Liver (tissue), 9 donors: ENCODE measurements around the gene SLC26A1. TPM values are rescaled to one million over a fixed set of nuclear protein-coding genes. Genes with fewer than 3 reads are reported as not detected.

Experiments used
- DNase-seq: peaks from one replicate; pipeline ENCODE4 v3.0.0-alpha.2; 2017; ENCODE audit warnings: low spot score
- H3K27ac ChIP-seq, 2 donors: one replicate each; pipeline ENCODE4 v1.7.0; 2013; ENCODE audit warnings: inconsistent platforms in 2 of 2, low read length in 2 of 2, control low read depth in 1 of 2, low read depth in 1 of 2, mild to moderate bottlenecking in 1 of 2
- H3K27me3 ChIP-seq, 4 donors: one replicate each; pipeline versions ENCODE4 v1.6.1 to v1.7.0; 2013; ENCODE audit warnings: low read length in 3 of 4, inconsistent platforms in 1 of 4, mild to moderate bottlenecking in 1 of 4, moderate library complexity in 1 of 4; ENCODE audit not compliant: control insufficient read depth in 4 of 4, insufficient read depth in 4 of 4
- H3K36me3 ChIP-seq, 4 donors: one replicate each; pipeline versions ENCODE4 v1.6.1 to v1.7.0; 2013; ENCODE audit warnings: low read length in 3 of 4, mild to moderate bottlenecking in 3 of 4, low read depth in 1 of 4, moderate library complexity in 1 of 4; ENCODE audit not compliant: control insufficient read depth in 4 of 4, insufficient read depth in 3 of 4
- H3K4me1 ChIP-seq, 4 donors: one replicate each; pipeline versions ENCODE4 v1.6.1 to v1.7.0; 2013; ENCODE audit warnings: low read length in 3 of 4, mild to moderate bottlenecking in 3 of 4, moderate library complexity in 1 of 4; ENCODE audit not compliant: control insufficient read depth in 4 of 4, insufficient read depth in 4 of 4
- H3K4me3 ChIP-seq, 3 donors: one replicate each; pipeline versions ENCODE4 v1.6.1 to v1.7.0; 2013; ENCODE audit warnings: low read length in 3 of 3, control low read depth in 1 of 3, low read depth in 1 of 3, mild to moderate bottlenecking in 1 of 3
- H3K9ac ChIP-seq, 2 donors: one replicate each; pipeline ENCODE4 v1.7.0; 2013; ENCODE audit warnings: low read length in 2 of 2, mild to moderate bottlenecking in 2 of 2, moderate library complexity in 2 of 2, control low read depth in 1 of 2, low read depth in 1 of 2
- H3K9me3 ChIP-seq, 4 donors: one replicate each; pipeline versions ENCODE4 v1.6.1 to v1.7.0; 2013; ENCODE audit warnings: low read length in 3 of 4; ENCODE audit not compliant: control insufficient read depth in 4 of 4
- EGR1 ChIP-seq, 2 donors: IDR thresholded peaks; 2 replicates each; pipeline ENCODE4 v1.6.1; 2016 to 2018; ENCODE audit warnings: antibody characterized with exemption in 2 of 2, low read depth in 2 of 2
- FOXA1 ChIP-seq: IDR thresholded peaks from 2 replicates; pipeline ENCODE4 v1.6.1; 2016; ENCODE audit warnings: antibody characterized with exemption
- GABPA ChIP-seq, 2 donors: IDR thresholded peaks in 1 of 2; conservative IDR thresholded peaks in 1 of 2; 2 replicates each; pipeline ENCODE4 v1.6.1; 2016; ENCODE audit warnings: antibody characterized with exemption in 2 of 2, mild to moderate bottlenecking in 1 of 2, moderate library complexity in 1 of 2
- HNF4A ChIP-seq, 2 donors: conservative IDR thresholded peaks; 2 replicates each; pipeline ENCODE4 v1.6.1; 2016; ENCODE audit warnings: antibody characterized with exemption in 2 of 2, mild to moderate bottlenecking in 2 of 2
- HNF4G ChIP-seq: IDR thresholded peaks from 2 replicates; pipeline ENCODE4 v1.6.1; 2016; ENCODE audit warnings: antibody characterized with exemption
- JUND ChIP-seq, 2 donors: IDR thresholded peaks; 2 replicates each; pipeline ENCODE4 v1.6.1; 2016; ENCODE audit warnings: antibody characterized with exemption in 2 of 2
- NR2F2 ChIP-seq: IDR thresholded peaks from 2 replicates; pipeline ENCODE4 v1.6.1; 2016; ENCODE audit warnings: antibody characterized with exemption
- RAD21 ChIP-seq, 2 donors: IDR thresholded peaks; 2 replicates each; pipeline ENCODE4 v1.6.1; 2016; ENCODE audit warnings: antibody characterized with exemption in 2 of 2, mild to moderate bottlenecking in 2 of 2
- SP1 ChIP-seq: IDR thresholded peaks from 2 replicates; pipeline ENCODE4 v1.6.1; 2018; ENCODE audit warnings: antibody characterized with exemption, mild to moderate bottlenecking
- TAF1 ChIP-seq: conservative IDR thresholded peaks from 2 replicates; pipeline ENCODE4 v1.6.1; 2016; ENCODE audit warnings: antibody characterized with exemption, mild to moderate bottlenecking
- YY1 ChIP-seq: IDR thresholded peaks from 2 replicates; pipeline ENCODE4 v1.6.1; 2016; ENCODE audit warnings: antibody characterized with exemption, mild to moderate bottlenecking
- WGBS: extraction: QIAGEN DNeasy Blood & Tissue Kit; methylation state at CpG from one replicate; pipeline ENCODE4 v1.1.7; 2013; 5-methylcytosine and 5-hydroxymethylcytosine counted together
- polyA plus RNA-seq, 2 donors: library from polyadenylated mRNA; stranded (reverse) in 1 of 2; unstranded in 1 of 2; fragments of 200-250 nt in 1 of 2; fragments of >200 nt in 1 of 2; fragmentation: Nextera tagmentation in 1 of 2; extraction: Ambion mirVana in 1 of 2; gene quantifications; one replicate each; pipeline versions ENCODE4 v1.2.1 to v1.2.3, GENCODE V29; 2013 to 2015
- total RNA-seq, 2 donors: library from RNA; depleted of rRNA; stranded (reverse); fragments of >200 nt; gene quantifications; one replicate each; pipeline ENCODE4 v1.2.3, GENCODE V29; 2014
- TF ChIP-seq, protein P1 (sequence below): IDR thresholded peaks from 2 replicates; pipeline ENCODE4 v1.6.1; 2016; ENCODE audit warnings: antibody characterized with exemption, mild to moderate bottlenecking
- TF ChIP-seq, protein P2 (sequence below): IDR thresholded peaks from 2 replicates; pipeline ENCODE4 v1.6.1; 2016; ENCODE audit warnings: antibody characterized with exemption
- TF ChIP-seq, protein P3 (sequence below): IDR thresholded peaks from 2 replicates; pipeline ENCODE4 v1.6.1; 2016; ENCODE audit warnings: antibody characterized with exemption
- TF ChIP-seq, protein P4 (sequence below): IDR thresholded peaks from 2 replicates; pipeline ENCODE4 v1.6.1; 2016; ENCODE audit warnings: antibody characterized with exemption
- donor health status: healthy.
- donor health status: healthy.
- donor health status: healthy.
- donor health status: healthy.
- donor health status: healthy.

The SLC26A1 gene
- total and polyA plus RNA-seq, 4 donors = 5.1 to 41.0 (median 26.3) TPM

DNA sequence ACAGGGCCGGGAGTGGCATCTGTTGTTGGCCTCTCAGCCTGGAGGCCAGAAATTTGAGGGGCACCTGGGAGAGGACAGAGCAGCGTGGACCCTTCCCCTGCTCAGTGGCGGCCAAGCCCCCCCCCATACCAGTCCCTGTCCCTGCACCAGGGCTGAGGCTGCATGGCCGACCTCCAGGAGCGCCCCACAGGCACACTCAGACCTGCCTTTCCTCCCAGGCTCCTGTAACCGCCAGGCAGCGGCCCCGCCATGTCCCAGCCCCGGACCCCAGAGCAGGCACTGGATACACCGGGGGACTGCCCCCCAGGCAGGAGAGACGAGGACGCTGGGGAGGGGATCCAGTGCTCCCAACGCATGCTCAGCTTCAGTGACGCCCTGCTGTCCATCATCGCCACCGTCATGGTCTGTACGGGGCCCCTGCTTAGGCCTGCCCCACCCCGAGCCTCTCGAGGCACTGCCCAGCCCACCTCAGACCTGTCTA is 45.7 kb downstream of the SLC26A1 start:
- Histone ChIP-seq H3K9ac (no peak overlapping the region), H3K4me1 (peaks cover 0 to 1% (median 0%) of the 10 kb centered on the region in 4 donors), H3K27me3 (no peaks in the 10 kb centered on the region), H3K4me3 (no peak overlapping the region), H3K27ac (no peak overlapping the region), H3K36me3 (no peaks in the 10 kb centered on the region), H3K9me3 (no peaks in the 10 kb centered on the region)
- TF ChIP-seq GABPA (IDR thresholded peaks at IDR 0.05 in 1 of 2, conservative IDR thresholded peaks at IDR 0.05 in 1 of 2) (no peak), YY1 (no peak), SP1 (no peak), TAF1 (no peak), JUND (IDR thresholded peaks at IDR 0.05) (no peak), EGR1 (IDR thresholded peaks at IDR 0.05; ENCODE audit: low read depth in 2 of 2) (no peak), NR2F2 (no peak)
- TF ChIP-seq, protein P1, sequence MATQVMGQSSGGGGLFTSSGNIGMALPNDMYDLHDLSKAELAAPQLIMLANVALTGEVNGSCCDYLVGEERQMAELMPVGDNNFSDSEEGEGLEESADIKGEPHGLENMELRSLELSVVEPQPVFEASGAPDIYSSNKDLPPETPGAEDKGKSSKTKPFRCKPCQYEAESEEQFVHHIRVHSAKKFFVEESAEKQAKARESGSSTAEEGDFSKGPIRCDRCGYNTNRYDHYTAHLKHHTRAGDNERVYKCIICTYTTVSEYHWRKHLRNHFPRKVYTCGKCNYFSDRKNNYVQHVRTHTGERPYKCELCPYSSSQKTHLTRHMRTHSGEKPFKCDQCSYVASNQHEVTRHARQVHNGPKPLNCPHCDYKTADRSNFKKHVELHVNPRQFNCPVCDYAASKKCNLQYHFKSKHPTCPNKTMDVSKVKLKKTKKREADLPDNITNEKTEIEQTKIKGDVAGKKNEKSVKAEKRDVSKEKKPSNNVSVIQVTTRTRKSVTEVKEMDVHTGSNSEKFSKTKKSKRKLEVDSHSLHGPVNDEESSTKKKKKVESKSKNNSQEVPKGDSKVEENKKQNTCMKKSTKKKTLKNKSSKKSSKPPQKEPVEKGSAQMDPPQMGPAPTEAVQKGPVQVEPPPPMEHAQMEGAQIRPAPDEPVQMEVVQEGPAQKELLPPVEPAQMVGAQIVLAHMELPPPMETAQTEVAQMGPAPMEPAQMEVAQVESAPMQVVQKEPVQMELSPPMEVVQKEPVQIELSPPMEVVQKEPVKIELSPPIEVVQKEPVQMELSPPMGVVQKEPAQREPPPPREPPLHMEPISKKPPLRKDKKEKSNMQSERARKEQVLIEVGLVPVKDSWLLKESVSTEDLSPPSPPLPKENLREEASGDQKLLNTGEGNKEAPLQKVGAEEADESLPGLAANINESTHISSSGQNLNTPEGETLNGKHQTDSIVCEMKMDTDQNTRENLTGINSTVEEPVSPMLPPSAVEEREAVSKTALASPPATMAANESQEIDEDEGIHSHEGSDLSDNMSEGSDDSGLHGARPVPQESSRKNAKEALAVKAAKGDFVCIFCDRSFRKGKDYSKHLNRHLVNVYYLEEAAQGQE = no peak
- TF ChIP-seq, protein P2, sequence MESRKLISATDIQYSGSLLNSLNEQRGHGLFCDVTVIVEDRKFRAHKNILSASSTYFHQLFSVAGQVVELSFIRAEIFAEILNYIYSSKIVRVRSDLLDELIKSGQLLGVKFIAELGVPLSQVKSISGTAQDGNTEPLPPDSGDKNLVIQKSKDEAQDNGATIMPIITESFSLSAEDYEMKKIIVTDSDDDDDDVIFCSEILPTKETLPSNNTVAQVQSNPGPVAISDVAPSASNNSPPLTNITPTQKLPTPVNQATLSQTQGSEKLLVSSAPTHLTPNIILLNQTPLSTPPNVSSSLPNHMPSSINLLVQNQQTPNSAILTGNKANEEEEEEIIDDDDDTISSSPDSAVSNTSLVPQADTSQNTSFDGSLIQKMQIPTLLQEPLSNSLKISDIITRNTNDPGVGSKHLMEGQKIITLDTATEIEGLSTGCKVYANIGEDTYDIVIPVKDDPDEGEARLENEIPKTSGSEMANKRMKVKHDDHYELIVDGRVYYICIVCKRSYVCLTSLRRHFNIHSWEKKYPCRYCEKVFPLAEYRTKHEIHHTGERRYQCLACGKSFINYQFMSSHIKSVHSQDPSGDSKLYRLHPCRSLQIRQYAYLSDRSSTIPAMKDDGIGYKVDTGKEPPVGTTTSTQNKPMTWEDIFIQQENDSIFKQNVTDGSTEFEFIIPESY = no peak
- no peak for DNase-seq
- WGBS = 93% methylated on average over 19 of the region's 19 CpGs

DNA sequence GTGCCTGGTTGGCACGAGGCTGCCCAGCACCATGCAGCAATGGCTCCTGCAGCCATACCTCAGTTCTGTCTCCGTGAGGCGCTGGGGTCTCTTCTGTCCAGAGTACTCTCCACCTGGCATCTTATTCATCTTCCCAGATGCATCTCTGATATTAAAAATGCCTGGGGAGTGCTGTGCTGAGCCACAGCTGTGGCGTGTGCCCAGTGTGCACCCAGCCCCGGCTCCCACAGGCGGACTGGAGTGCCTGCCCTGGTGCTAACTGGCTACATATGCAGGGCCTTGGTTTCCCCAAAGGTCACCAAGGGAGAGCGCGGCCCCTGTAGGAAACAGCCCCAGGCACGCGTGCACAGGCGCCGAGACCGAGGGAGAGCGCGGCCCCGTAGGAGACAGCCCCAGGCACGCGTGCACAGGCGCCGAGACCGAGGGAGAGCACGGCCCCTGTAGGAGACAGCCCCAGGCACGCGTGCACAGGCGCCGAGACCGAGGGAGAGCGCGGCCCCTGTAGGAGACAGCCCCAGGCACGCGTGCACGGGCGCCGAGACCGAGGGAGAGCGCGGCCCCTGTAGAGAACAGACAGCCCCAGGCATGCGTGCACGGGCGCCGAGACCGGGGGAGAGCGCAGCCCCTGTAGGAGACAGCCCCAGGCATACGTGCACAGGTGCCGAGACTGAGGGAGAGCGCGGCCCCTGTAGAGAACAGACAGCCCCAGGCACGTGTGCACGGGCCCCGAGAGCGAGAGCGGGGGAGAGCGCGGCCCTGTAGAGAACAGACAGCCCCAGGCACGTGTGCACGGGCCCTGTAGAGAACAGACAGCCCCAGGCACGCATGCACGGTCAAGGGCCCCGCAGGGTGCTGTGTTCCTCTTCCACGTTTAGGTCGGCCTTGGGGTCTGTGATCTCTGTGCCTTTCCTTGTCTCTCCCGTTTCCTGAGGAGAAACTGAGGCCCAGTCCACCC is 46.4 kb downstream of the SLC26A1 start:
- 77% methylated on average over 62 of the region's 62 CpGs for WGBS
- no peak for DNase-seq
- Histone ChIP-seq H3K36me3 (no peaks in the 10 kb centered on the region), H3K9ac (no peak overlapping the region), H3K27ac (no peak overlapping the region), H3K4me1 (peaks cover 0 to 1% (median 0%) of the 10 kb centered on the region in 4 donors), H3K4me3 (no peak overlapping the region), H3K27me3 (no peaks in the 10 kb centered on the region), H3K9me3 (no peaks in the 10 kb centered on the region)
- TF ChIP-seq, protein P3, sequence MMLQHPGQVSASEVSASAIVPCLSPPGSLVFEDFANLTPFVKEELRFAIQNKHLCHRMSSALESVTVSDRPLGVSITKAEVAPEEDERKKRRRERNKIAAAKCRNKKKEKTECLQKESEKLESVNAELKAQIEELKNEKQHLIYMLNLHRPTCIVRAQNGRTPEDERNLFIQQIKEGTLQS = no peak
- TF ChIP-seq, protein P1 = no peak
- no peak for TF ChIP-seq HNF4A (conservative IDR thresholded peaks at IDR 0.05)
- no peak for TF ChIP-seq GABPA (IDR thresholded peaks at IDR 0.05 in 1 of 2, conservative IDR thresholded peaks at IDR 0.05 in 1 of 2)
- TF ChIP-seq, protein P4, sequence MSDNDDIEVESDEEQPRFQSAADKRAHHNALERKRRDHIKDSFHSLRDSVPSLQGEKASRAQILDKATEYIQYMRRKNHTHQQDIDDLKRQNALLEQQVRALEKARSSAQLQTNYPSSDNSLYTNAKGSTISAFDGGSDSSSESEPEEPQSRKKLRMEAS = no peak
- no peak for TF ChIP-seq JUND (IDR thresholded peaks at IDR 0.05)
- TF ChIP-seq FOXA1 = no peak
- TF ChIP-seq RAD21 (IDR thresholded peaks at IDR 0.05) = no peak
- no peak for TF ChIP-seq TAF1
- no peak for TF ChIP-seq NR2F2
- no peak for TF ChIP-seq HNF4G
- TF ChIP-seq YY1 = no peak
- TF ChIP-seq SP1 = no peak
- TF ChIP-seq, protein P2 = no peak
- TF ChIP-seq EGR1 (IDR thresholded peaks at IDR 0.05; ENCODE audit: low read depth in 2 of 2) = no peak
